ENCODE measurements around the gene ZNF219. TPM values are rescaled to one million over a fixed set of nuclear protein-coding genes. Genes with fewer than 3 reads are reported as not detected.

Gene ZNF219
- total and polyA plus RNA-seq, 9 donors, result 4.8 to 60.9 (median 33.2) TPM

DNA sequence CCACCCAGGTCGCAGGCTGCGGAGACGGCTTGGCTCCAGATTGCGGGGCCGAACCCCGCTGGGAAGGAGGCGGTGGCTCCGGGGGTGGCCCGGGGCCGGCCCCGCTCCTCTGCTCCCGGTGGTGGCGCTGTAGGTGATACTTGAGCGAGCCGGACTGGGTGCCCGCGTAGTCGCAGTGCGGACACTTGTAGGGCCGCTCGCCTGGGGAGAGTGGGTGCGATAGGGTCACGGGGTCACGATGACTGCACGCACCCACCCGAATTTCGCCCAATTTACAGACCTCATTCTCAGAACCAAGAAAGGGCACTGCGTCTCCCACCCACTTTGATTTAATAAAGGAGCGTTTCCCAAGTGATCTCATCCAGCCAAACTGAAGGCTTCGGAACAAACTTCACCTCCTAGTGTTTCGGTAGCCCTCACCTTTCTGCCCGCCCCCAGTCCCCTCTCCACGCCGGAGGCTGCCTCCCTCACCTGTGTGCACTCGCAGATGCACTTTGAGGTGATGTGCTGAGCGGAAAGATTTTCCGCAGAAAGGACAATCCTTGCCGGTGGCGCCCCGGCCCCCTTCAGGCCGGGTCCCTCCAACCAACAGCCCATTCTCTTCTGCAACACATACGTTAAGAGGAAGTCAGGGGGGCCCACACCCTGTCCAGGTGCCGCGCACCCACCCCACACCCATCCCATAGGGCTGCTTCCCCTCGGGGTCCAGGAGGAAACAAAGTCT, 7.4 kb downstream of the ZNF219 start:
- Histone ChIP-seq H3K27me3 (no peaks in the 10 kb centered on the region), H3K9me3 (no peaks in the 10 kb centered on the region), H3K4me3 (no peak overlapping the region), H3K4me1 (ENCODE audit: insufficient read depth) (no peaks in the 10 kb centered on the region), H3K27ac (no peak overlapping the region), H3K36me3 (no peaks in the 10 kb centered on the region)
- intact Hi-C loops (cut with DNase I), result loop anchor here in 3 of 4 donors (2.0 to 10.0 kb wide), 4 partner anchors 22 to 406 kb away; partner anchors contain the start of genes ANG (in 1 of the 3) and RNASE4 (in 1 of the 3)
- peak in 1 of 5 donors; percentile 35 for DNase-seq
- WGBS, 3 donors, result 87 to 91% (median 87%) methylated on average over 45 of the region's 45 CpGs
- no peak for TF ChIP-seq POLR2A (IDR thresholded peaks at IDR 0.05)
- TF ChIP-seq, protein P1, sequence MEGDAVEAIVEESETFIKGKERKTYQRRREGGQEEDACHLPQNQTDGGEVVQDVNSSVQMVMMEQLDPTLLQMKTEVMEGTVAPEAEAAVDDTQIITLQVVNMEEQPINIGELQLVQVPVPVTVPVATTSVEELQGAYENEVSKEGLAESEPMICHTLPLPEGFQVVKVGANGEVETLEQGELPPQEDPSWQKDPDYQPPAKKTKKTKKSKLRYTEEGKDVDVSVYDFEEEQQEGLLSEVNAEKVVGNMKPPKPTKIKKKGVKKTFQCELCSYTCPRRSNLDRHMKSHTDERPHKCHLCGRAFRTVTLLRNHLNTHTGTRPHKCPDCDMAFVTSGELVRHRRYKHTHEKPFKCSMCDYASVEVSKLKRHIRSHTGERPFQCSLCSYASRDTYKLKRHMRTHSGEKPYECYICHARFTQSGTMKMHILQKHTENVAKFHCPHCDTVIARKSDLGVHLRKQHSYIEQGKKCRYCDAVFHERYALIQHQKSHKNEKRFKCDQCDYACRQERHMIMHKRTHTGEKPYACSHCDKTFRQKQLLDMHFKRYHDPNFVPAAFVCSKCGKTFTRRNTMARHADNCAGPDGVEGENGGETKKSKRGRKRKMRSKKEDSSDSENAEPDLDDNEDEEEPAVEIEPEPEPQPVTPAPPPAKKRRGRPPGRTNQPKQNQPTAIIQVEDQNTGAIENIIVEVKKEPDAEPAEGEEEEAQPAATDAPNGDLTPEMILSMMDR (IDR thresholded peaks at IDR 0.05), result no peak
- TF ChIP-seq EP300 (IDR thresholded peaks at IDR 0.05), result no peak

DNA sequence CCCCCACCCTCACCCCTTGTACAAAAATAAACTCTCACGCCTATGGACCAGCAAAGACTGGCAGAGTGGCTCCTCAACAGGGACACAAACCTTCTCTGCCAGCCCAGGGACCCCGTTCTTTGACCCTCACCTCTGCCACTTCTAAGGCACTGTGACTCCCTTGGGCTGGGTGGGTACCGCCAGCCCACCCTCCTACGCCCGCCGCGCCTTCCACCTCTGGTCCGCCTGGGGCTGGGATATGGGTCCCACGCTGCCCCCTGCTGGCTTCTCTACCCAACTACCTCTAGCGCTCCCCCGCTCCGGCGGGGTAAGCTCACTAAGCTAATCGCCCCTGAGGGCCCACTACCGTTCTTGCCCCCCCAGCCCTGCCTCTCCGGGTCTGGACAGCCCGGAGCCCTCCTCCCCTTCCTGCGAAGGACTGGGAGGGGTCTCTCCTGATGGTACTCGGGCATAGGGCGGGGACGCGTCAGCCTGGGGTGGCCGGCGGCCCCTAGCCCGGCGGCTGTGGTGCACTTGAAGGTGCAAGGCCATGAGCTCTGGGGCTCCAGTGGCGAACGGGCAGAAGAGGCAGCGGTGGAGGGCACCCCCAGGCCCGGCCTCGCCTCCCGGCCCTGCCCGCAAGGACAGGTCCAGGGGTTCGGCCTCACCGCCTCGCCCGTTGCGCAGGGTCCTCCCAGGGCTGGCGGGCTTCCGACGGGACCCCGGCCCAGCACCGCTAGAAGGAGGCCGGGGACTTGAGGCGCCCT, 8.1 kb downstream of the ZNF219 start:
- Histone ChIP-seq H3K4me3 (no peak overlapping the region), H3K36me3 (no peaks in the 10 kb centered on the region), H3K27ac (no peak overlapping the region), H3K4me1 (ENCODE audit: insufficient read depth) (no peaks in the 10 kb centered on the region), H3K9me3 (no peaks in the 10 kb centered on the region), H3K27me3 (no peaks in the 10 kb centered on the region)
- TF ChIP-seq, protein P1 (IDR thresholded peaks at IDR 0.05), result peak in 1 of 3 donors; percentile 22
- no peak for TF ChIP-seq EP300 (IDR thresholded peaks at IDR 0.05)
- no peak for TF ChIP-seq POLR2A (IDR thresholded peaks at IDR 0.05)
- DNase-seq, result peak in 2 of 5 donors; percentile 51 to 61
- 88 to 91% (median 90%) methylated on average over 40 to 45 of the region's 45 CpGs for WGBS, 3 donors
- intact Hi-C loops (cut with DNase I), result loop anchor here in 3 of 4 donors (2.0 to 10.0 kb wide), 4 partner anchors 22 to 406 kb away; partner anchors contain the start of genes ANG (in 1 of the 3) and RNASE4 (in 1 of the 3)

DNA sequence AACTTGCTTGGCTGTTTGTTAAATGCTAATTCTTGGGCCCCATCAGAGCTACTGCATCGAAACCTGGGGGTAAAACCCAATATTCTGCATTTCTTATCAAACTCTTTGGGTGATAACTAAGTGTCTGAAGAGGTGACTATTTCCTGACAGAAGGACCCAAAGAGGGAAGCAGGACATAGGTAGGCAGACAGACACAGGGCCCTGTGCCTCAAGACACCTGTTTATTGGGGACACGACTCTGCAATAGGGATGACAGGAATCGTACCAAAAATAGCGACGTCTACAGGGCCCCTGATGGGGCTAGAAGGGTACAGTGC, 8.6 kb downstream of the ZNF219 start:
- no peaks in the 10 kb centered on the region for H3K9me3 ChIP-seq
- H3K4me1 ChIP-seq (ENCODE audit: insufficient read depth), result no peaks in the 10 kb centered on the region
- TF ChIP-seq POLR2A (IDR thresholded peaks at IDR 0.05), result no peak
- TF ChIP-seq, protein P1 (IDR thresholded peaks at IDR 0.05), result no peak
- TF ChIP-seq EP300 (IDR thresholded peaks at IDR 0.05), result no peak
- no peaks in the 10 kb centered on the region for H3K36me3 ChIP-seq
- H3K27me3 ChIP-seq, result no peaks in the 10 kb centered on the region
- no peak overlapping the region for H3K4me3 ChIP-seq
- intact Hi-C loops (cut with DNase I), result loop anchor here in 3 of 4 donors (2.0 to 10.0 kb wide), 4 partner anchors 21 to 405 kb away; partner anchors contain the start of genes ANG (in 1 of the 3) and RNASE4 (in 1 of the 3)
- DNase-seq, result no peak
- WGBS, 3 donors, result 83 to 84% (median 84%) methylated on average over 5 of the region's 5 CpGs
- H3K27ac ChIP-seq, result no peak overlapping the region

DNA sequence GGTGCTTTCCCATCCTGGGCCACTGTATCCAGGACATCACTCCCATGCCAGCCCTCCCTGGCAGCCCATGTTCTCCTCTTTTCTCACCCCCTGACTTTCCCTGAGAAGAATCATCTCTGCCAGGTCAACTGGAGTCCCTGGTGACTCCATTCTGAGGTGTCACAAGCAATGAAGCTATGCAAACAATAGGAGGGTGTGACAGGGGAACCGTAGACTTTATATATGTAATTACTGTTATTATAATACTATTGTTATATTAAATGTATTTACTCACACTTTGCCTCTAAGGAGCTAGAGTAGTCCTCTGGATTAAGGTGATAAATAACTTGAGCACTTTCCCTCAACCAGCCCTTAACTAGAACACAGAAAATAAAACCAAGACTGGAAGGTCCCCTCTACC, 9.2 kb downstream of the ZNF219 start:
- TF ChIP-seq, protein P1 (IDR thresholded peaks at IDR 0.05), result no peak
- TF ChIP-seq POLR2A (IDR thresholded peaks at IDR 0.05), result no peak
- TF ChIP-seq EP300 (IDR thresholded peaks at IDR 0.05), result no peak
- no peak overlapping the region for H3K4me3 ChIP-seq
- H3K27me3 ChIP-seq, result no peaks in the 10 kb centered on the region
- no peak overlapping the region for H3K27ac ChIP-seq
- no peaks in the 10 kb centered on the region for H3K4me1 ChIP-seq (ENCODE audit: insufficient read depth)
- H3K36me3 ChIP-seq, result no peaks in the 10 kb centered on the region
- intact Hi-C loops (cut with DNase I), result no loop called here
- no peak for DNase-seq
- WGBS, 3 donors, result 59 to 61% (median 59%) methylated on average over 1 of the region's 1 CpG
- H3K9me3 ChIP-seq, result no peaks in the 10 kb centered on the region

All from ovary (tissue), 9 donors.